Measurements from ENCODE around the gene PRPF19.

PRPF19 gene

DNA sequence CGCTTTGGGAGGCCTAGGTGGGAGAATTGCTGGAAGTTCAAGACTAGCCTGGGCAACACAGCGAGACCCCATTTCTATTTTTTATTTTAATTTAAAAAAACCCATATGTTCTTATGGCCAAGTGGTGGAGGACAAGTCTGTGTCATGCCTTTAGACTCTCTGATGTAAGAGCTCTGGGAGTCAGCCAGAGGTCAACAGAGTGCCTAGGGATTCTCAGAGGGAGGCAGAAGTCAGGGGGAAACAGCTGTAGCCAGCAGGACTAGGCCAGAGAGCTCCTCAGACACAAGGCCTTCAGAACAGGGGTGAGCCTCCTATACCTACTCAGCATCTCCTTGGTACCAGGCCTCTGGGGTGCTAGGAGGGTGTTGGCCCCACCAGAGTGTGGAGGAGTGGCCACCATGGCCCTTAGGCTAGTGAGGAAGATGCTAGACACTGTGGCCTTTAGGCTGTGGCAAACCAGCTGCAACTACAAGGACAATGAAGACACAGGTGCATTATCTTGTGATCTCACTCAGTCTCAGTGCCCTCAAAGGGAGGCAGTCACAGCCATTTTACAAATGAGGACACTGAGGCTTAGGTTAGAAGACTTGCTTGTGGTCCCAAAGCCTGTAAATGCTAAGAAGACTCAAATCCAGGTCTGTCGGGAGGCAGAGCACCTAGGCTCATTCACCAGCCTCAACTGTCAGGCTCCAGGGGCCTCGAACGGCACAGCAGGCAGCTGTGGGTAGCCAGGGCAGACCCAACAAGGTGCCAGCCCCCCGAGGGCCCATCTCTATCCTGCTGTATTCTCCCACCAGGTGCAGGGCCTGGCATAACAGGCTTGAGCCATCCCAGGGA lies 34.0 kb downstream of the PRPF19 start:
- DNase-seq = no peak

DNA sequence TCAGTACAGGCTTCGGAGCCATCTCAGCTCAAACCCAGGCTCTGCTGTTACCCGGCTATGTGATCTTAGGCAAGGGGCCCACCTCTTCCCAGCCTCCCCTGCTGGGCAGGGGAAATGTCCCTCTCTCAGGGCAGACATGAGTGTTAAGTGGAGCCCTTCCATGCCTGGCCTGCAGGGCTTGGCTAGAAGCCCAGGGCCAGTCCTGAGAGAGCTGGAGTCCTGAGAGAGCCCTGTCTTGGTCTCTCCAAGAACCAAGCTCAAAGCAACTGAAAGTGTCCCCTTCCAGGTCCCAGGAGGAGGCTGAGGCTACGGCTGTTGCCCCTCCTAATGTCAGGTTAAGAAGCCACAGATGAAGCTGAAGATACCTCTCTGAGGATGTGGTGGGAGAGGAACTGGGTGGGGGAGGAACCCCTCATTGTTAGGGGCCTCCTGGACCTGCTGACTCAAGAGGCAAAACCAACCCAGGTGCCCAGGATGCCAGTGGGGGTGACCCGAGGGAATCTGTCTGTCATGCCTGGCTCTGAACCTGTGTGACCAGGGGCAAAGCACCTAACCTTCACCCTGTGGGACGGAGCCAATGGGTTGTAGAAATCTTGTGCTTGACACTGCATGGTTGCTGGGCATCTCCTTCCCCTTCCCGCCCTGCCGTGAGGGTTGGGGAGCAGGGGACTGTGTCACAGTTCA lies 34.9 kb downstream of the PRPF19 start:
- DNase-seq = no peak

DNA sequence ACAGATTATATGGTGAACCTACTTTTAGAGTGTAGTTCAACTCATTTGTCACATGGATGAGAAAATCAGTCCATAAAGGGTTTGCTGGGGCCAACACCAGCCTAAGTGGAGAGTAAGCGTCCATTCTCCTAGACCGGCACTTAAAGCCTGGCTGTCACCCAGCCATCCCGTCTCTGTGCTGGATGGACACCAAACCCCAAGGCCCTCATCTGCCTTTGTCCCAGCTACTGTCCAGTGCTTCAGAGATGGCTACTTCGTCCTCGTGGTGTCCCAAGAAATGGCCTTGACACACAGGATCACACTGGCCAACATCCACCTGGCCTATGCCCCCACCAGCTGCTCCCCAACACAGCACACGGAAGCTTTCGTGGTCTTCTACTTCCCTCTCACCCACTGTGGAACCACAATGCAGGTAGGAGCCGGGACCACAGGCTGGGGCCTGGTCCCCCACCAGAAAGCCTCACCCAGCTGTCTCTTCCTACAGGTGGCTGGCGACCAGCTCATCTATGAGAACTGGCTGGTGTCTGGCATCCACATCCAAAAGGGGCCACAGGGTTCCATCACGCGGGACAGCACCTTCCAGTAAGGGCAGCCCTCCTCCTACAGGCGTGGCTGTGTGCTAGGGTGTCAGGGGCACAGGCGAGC lies 35.5 kb downstream of the PRPF19 start:
- no peak for DNase-seq

DNA sequence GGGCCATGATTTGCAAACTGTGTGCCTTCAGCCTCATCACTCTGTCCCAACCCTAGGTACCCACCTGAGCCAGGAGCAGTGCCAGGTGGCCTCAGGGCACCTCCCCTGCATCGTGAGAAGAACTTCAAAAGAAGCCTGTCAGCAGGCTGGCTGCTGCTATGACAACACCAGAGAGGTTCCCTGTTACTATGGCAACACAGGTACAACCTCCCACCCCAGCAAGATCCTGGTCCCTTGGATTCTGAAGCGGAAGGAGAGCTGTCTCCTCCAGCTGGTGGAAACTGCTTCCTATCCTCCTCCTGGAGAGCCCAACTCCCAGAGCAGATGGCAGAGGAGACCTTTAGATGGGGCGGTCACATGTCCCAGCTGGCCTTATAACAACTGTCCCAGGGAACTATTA lies 36.1 kb downstream of the PRPF19 start:
- DNase-seq = no peak

DNA sequence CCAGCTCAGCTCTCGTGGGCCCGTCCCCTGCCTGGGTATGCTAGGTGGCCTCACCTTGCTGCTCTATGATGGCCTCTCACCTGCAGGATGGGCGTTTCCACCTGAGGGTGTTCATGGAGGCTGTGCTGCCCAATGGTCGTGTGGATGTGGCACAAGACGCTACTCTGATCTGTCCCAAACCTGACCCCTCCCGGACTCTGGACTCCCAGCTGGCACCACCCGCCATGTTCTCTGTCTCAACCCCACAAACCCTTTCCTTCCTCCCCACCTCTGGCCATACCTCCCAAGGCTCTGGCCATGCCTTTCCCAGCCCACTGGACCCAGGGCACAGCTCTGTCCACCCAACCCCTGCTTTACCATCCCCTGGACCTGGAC lies 36.9 kb downstream of the PRPF19 start:
- DNase-seq = no peak

DNA sequence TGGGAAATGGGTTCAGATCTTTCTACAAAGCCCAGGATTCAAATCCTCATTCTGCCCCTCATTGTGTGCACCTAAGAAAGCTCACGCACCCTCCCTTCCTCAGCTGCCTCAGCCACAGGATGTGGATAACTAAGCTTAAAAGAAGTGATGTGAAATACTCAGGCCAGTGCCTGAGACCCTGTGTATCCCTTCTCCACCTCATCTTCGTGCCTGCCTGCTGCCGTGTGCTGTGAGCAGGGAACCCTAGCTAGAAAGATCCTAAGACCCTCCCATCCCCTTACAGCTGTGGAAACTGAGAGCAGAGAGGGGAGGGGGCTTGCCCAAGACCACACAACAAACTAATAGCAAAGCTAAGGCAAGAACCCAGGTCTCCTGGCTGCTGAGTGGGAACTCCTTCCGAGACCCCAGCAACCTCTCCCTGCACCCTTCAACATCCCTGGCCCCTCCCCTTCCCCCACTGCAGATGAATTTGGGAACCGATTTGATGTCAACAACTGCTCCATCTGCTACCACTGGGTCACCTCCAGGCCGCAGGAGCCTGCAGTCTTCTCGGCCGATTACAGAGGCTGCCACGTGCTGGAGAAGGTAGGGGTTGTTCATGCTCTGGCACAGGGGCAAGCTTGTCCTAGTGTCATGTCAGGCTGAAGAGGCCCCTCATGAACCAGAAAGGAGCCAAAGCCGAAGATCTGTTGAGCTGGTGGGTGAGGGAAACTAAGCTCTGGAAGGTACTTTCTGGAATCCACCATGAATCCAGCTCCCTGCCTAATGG lies 37.5 kb downstream of the PRPF19 start:
- no peak for DNase-seq

DNA sequence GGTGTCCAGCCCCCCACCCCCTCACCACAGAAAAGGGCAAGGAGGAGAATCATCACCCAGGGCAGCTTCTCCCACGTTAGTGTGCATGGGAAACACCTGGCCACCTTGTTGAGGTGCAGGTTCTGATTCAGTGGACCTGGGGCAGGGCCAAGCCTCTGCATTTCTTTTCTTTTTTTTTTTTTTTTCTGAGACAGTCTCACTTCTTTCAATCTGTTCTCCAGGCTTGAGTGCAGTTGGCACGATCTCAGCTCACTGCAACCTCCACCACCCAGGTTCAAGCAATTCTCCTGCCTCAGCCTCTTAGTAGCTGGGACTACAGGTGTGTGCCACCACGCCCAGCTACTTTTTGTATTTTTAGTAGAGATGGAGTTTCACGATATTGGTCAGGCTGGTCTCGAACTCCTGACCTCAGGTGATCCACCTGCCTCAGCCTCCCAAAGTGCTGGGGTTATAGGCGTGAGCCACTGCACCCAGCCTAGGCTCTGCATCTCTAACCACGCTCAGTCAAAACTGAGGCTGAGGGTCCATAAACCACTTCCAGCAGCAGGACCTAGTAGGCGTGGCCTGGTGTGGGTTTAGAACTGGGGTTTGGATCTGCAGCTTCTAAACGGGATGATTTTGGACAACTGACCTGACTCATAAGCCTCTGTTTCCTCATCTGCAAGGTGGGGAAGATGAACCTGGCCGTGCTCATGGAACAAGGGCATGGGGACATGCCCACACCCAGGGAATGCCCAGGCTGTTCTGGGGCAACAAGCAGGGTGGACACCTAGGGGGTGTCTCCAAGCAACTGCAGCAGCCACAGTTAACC lies 38.3 kb downstream of the PRPF19 start:
- DNase-seq = no peak

DNA sequence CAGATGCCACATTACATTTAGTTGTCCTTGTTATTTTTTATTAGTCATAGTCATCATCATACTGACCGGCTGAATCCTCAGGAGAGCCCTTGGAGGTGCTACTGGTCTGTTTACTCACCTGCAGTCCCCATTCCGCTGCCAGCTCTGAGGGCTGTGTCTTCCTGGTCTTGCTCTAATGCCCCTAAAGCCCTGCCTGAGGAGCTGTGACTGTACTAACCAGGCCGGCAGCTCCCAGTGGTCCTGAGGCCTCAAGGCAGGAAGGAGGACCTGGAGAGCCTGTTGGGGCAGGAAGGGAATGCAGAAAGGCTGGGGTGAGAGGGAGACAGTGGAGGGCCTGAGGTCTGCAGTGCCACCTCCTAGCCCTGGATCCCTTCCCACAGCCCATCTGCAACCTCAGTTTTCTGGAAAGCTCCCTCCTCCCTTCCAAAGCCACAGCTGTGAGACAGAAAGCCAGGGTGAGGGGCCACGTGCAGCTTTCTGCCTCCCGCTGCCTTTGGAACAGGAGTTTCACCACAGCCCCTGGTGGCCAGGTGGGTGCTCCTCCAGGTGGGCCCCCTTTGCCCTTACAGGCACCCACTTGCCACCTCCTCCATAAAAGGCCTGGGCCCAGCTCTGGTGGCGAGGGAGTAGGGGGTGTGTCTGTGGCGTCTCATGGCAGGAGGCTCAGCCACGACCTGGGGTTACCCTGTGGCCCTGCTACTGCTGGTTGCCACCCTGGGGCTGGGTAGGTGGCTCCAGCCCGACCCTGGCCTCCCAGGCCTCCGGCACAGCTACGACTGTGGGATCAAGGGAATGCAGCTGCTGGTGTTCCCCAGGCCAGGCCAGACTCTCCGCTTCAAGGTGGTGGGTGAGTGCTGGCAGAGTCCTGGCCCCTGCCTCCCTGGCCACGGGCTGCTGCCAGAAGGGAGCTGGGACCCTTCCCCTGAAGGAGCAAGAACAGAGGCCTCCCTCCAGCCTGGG lies 39.2 kb downstream of the PRPF19 start, which contains the start of gene ZP1:
Gene ZP1 (plus strand): TSS at position 632 of the 960 bp plus-strand sequence. CDS start 20 bp downstream, at position 652.
- no peak for DNase-seq

DNA sequence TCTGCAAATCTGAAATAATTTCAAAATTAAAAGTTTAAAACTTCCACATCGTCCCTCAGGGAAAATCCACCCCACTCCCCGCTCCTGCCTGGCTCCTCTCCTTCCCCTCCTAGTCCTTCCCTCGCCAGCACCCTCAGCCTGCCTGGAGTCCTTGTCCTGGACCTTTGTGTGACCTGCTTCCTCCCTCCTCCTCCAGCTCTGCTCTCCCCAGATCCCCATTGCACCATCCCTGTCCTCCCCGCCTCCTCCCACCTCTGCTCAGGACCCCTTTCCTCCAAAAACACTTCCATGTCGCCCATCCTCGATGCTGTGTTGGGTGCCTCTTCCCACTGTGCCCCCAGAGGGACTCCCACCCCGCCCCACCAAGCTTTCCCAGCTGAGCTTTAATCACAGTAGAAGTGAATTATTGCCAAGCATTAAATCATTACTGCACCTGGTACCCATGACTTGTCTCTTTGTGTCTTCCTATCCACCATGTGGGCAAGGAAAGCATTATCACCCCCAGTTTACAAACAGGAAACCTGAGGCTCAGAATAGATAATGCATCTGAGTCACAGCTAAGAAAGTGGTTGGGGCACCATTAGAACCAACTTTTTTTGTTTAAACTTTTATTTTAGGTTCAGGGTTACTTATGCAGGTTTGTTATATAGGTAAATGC lies 41.4 kb downstream of the PRPF19 start:
- DNase-seq = no peak

DNA sequence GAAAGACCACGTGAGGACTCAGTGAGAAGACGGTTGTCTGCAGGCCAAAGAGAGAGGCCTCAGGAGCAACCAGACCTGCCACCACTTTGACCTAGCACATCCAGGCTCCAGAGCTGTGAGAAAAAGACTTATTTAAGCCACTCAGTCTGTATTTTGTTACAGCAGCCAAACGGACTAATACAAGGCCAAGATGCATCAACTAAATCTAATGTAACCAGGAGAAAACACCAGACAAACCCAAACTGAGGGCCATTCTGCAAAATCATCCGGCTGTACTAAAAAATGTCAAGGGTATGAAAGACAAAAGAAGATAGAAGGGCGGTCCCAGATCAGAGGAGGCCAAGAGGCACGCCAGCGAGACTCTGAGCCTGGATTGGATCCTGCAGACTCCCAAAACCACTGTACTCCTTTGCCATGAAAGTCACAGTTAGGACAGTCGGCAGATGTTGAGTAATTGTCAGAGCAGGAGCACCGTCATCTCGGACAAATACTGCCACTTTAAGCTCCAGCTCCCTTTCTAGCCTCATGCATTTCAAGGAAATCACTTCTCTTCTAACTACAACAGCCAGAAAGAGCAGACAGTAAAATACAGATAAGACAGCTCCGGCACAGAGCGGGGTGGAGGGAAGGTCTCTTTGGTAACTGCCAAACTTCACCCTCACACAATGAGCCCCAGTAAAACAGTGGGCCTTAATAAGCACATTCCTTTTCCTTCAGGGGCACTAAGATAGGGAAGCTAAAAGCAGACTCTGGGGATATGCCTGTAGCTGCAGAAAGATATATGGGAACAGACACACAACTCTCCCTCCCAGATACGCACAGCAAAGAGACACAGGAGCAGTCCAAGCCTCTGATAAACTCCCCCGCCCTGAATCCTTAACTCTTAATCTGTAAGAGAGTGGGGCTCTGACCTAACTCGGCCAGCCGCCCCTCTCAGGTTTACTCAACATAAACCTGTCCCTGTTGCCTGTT lies 42.5 kb downstream of the PRPF19 start:
- DNase-seq = no peak

DNA sequence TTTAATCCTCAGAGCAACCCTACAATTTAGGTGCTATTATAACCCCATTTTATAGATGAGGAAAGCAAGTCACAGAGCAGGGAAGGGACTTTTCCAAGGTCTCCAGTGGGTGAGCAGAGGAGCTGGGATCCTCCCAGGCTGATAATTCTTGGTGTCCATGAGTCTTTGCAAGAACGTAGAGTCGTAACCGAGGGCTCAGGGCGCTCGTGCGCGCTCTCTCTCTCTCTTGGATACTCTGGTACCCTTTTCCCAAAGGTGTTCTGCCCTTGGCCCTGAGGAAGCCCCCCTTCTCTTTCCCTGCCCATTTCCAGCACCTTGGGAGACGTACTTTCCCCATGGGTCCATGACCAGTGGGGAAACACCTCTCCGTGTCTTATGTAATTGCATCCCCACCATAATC lies 44.2 kb downstream of the PRPF19 start:
- DNase-seq = no peak

DNA sequence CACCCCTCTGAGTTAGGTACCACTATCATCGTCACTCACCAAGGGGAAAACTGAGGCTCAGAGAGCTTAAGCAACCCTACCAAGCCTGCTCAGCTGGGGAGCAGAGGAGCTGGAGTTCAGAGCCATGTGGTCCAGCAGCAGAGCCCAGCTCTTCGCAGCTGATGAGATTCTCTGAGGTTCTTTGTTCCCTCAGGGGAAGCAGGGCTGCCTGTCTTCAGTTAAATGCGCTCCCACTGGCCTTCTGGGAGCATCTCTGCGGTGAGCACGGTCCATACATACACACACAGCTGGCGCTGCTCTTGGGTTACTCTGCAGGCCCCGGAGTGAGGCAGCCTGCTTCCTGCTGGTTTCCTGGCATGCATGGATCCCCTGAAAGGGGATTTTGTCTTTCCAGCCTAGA lies 45.4 kb downstream of the PRPF19 start:
- no peak for DNase-seq

DNA sequence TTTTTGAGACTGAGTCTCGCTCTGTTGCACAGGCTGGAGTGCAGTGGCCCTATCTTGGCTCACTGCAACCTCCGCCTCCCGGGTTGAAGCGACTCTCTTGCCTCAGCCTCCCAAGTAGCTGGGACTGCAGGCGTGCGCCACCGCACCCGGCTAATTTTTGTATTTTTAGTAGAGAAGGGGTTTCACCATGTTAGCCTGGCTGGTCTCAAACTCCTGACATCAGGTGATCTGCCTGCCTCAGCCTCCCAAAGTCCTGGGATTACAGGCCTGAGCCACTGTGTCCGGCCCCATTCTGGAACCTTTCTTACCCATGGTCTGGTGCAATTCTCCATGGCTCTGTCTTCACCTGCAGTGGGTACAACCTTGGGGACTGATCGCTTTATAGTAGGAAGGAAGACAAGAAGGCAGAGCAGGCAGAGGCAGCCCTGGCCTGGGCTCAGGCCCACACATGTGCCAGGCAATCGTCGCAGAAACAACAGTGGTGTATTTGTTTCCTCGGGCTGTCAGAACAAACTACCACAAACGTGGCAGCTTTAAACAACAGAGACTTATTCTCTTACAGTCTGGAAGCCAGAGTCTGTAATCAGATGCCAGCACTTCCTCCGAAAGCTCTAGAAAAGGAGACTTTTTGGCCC lies 46.7 kb downstream of the PRPF19 start:
- DNase-seq = no peak

DNA sequence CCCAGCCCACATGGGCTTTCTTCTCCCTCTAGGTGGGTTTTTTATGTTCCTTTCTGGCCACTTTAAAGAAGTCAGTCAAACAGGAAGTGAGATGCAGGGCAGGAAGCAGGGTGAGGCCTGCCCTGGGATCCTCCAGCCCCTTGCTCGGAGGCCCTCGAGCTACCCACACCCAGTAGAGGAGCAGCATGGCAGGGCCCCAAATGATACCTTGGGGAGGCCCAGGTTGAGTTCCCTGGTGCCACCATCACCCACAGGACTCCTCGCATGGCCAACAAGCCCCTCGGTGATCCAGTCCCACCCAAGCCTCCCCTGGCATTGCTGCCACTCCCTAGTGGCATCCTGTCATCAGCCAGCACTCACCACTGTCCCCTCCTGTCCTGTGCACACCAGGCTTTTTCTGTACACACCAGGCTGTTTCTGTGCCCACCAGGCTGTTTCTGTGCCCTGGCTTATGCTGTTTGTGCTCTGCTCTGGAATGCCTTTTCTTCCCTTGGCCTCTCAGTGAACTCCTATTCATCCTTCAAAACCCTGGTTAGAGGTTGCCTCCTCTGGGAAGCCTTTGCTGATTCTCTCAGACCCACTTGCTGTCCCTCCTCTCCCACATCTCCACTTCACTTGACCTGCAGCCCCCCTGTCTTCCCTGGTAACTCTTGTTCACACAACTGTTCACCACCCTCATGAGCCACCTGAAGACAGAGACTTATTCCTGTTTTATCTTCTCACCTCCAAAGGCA lies 47.5 kb downstream of the PRPF19 start:
- DNase-seq = no peak

DNA sequence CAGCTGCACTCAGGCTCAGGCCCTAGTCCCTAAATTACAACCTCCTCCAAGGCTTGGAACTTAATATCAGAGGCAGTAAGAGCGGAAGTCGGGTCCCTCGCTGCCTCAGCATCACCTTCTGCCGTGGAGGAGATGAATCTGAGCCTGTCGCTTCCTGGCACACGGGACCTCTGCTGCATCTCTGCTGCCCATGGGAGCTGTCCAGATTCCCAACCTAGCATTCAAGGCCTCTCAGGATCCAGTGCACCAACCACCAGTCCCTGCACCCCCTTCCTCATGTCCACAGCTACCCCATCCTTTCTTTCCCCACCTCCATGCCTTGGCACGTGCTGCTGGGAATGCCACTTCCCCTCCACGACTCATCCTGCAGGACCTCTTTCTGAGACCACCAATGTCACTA lies 48.1 kb downstream of the PRPF19 start:
- no peak for DNase-seq

DNA sequence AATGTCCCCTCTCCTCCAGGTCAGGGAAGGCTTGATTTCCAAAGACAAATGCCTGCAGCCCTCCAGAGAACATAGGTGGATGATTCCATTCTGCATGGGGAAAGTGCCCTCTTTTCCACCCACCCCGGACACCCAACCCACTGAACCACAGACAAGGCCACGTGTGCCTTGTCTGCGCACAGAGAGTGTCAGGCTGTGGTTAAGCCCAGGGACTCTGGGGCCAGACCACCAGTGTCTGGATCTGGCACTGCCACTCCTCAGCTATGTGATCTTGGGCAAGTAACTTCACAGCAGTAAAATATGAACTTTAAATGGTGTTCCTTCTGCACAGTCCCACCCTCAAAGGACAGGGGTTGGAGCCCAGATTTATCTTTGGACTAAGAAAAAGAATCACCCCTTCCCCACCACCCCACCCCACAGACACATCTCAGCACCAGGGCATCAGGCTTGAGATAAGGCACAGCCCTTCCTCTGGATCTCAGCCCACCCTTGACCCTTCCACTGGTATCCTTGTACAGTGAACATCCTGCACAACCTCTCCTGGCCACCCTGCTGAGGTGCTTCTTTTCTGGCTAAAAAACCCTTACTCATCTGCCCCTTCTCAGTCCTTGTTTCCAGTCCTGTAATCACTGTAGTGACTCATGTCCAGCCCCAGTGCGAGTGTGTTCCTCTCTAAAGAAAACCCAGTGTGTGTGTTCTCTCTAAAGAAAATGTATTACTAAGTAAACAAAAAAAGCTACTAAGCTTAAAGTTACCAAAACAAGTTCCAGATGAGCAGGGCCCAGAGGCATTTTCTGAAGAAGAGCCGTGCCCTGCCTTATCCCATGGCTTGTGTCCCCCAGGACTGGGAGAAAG lies 48.8 kb downstream of the PRPF19 start:
- no peak for DNase-seq

All from 8988T (cell line).